Articular chondrocyte of knee joint (primary cell): ENCODE results near the gene CLEC3A. TPM values are rescaled to one million over a fixed set of nuclear protein-coding genes. Genes with fewer than 3 reads are reported as not detected.

Experiments
- total RNA-seq: library from RNA; depleted of rRNA; stranded (reverse); fragments of >200 nt; gene quantifications from 2 replicates; pipeline ENCODE4 v1.2.3, GENCODE V29; 2012

The CLEC3A gene
- total RNA-seq, result 0.22 and 0.52 TPM in 2 replicates

GRCh38 chr16:78022347-78023060 is at the start of gene CLEC3A:
Gene CLEC3A, plus strand, starts transcription at chr16:78022548. Its CDS starts 79 bp downstream, at chr16:78022627.

Other genes with a start within 250 kb of the CLEC3A start
- under 0.01 TPM in 1 of 2 replicates, not detected in the other for gene VAT1L, start 234.0 kb upstream of the CLEC3A start, total RNA-seq
- gene WWOX, start 77.1 kb downstream of the CLEC3A start, total RNA-seq, result 22.7 and 33.8 TPM in 2 replicates